ENCODE results near the gene ABLIM1.

DNA sequence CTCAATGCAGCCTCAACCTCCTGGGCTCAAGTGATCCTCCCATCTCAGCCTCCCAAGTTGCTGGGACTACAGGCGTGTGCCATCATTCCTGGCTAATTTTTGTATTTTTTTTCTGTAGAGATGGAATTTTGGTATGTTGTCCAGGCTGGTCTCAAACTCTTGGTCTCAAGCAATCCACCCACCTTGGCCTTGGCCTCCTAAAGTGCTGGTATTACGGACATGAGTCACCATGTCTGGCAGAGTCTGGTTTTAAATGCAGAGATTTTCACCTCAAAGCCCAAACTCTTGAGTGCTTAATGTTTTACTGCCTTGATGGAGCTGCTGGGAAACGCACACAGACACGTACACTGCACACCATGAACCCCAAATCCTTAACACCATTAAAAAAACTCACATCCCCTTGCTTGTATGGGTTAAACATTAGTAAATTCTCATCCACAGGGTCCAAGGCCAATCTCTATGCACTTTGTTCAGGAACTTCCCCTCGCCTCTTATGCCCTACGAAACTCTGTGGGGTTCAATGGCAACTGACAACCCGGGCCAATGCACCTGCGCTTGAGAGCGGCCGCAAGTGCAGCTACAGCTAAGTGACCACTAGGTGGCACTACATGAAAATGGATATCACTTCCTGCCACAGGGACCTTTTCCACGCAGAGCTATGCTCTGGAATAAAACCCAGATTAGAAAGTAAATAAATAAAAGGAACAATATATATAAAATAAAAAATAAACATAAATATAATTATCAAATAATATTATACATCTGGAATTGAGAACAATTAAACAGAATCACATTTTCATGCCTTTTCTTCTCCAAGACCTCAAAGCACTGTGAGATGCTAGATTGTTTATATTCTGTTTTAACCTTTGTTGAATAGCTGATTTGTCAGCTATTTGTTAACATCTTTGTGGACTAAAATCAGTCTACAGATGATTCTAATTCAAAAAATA, 186.8 kb downstream of the ABLIM1 start:
- peak; percentile 83 for TF ChIP-seq RAD21 (conservative IDR thresholded peaks at IDR 0.05)
- TF ChIP-seq, protein P1, sequence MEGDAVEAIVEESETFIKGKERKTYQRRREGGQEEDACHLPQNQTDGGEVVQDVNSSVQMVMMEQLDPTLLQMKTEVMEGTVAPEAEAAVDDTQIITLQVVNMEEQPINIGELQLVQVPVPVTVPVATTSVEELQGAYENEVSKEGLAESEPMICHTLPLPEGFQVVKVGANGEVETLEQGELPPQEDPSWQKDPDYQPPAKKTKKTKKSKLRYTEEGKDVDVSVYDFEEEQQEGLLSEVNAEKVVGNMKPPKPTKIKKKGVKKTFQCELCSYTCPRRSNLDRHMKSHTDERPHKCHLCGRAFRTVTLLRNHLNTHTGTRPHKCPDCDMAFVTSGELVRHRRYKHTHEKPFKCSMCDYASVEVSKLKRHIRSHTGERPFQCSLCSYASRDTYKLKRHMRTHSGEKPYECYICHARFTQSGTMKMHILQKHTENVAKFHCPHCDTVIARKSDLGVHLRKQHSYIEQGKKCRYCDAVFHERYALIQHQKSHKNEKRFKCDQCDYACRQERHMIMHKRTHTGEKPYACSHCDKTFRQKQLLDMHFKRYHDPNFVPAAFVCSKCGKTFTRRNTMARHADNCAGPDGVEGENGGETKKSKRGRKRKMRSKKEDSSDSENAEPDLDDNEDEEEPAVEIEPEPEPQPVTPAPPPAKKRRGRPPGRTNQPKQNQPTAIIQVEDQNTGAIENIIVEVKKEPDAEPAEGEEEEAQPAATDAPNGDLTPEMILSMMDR (IDR thresholded peaks at IDR 0.05; ENCODE audit: poor library complexity, severe bottlenecking): peak; percentile 81
- TF ChIP-seq POLR2AphosphoS5 (IDR thresholded peaks at IDR 0.05): no peak
- TF ChIP-seq TAF1 (IDR thresholded peaks at IDR 0.05; ENCODE audit: low read depth): no peak
